WTC11 (cell line): Measurements from ENCODE around the gene OXT. TPM values are rescaled to one million over a fixed set of nuclear protein-coding genes. Genes with fewer than 3 reads are reported as not detected.

Experiments
- ATAC-seq: fragments of 200-7000 bp; cut with Tn5 transposase; 2 replicates; pipeline ENCODE4 v1.10.0; 2021; ENCODE audit warnings: mild to moderate bottlenecking, moderate library complexity
- CTCF ChIA-PET: fragments of 300-600 bp; sonication (Branson Sonifier 250); formaldehyde crosslinking; loops from one replicate; lab custom pipeline; 2021; ENCODE audit warnings: antibody characterized with exemption; lab: Charles Lee
- POLR2A ChIA-PET: fragments of 350-600 bp; sonication (Branson Sonifier 250); formaldehyde crosslinking; loops from one replicate; lab custom pipeline; 2021; ENCODE audit warnings: antibody characterized with exemption; lab: Charles Lee
- DNase-seq: peaks from one replicate; pipeline ENCODE4 v3.0.0; 2021; ENCODE audit warnings: low spot score
- H3K27ac Mint-ChIP-seq: 2 replicates; pipeline ENCODE4 v1.8.0; 2021; ENCODE audit warnings: mixed read lengths
- H3K27me3 Mint-ChIP-seq: 2 replicates; pipeline ENCODE4 v1.8.0; 2021; ENCODE audit warnings: low read depth, mild to moderate bottlenecking, moderate library complexity, mixed read lengths
- H3K36me3 Mint-ChIP-seq: 2 replicates; pipeline ENCODE4 v1.8.0; 2021; ENCODE audit warnings: mixed read lengths
- H3K4me1 Mint-ChIP-seq: 2 replicates; pipeline ENCODE4 v1.8.0; 2022; ENCODE audit warnings: mixed read lengths
- H3K4me3 Mint-ChIP-seq: 2 replicates; pipeline ENCODE4 v1.8.0; 2021; ENCODE audit warnings: mild to moderate bottlenecking, moderate library complexity, mixed read lengths
- H3K9me3 Mint-ChIP-seq: 2 replicates; pipeline ENCODE4 v1.8.0; 2021; ENCODE audit warnings: mixed read lengths
- ARID4B ChIP-seq: sonication (generic); formaldehyde crosslinking; IDR thresholded peaks from 2 replicates; pipeline ENCODE4 v1.8.0; 2023; ENCODE audit warnings: missing genetic modification reagents, mild to moderate bottlenecking, borderline replicate concordance
- CDX4 ChIP-seq: fragments of 250-450 bp; sonication (Bioruptor Pico); IDR thresholded peaks from 2 replicates; pipeline ENCODE4 v1.9.0; 2021; ENCODE audit warnings: moderate library complexity, mild to moderate bottlenecking, inconsistent platforms, borderline replicate concordance
- E2F1 ChIP-seq: sonication (generic); formaldehyde crosslinking; IDR thresholded peaks from 2 replicates; pipeline ENCODE4 v1.8.0; 2022; ENCODE audit warnings: mild to moderate bottlenecking, missing genetic modification reagents
- MLX ChIP-seq: sonication (generic); formaldehyde crosslinking; IDR thresholded peaks from 2 replicates; pipeline ENCODE4 v1.8.1; 2023; ENCODE audit warnings: mild to moderate bottlenecking, missing genetic modification reagents, moderate library complexity
- MXD4 ChIP-seq: fragments of 250-450 bp; sonication (Bioruptor Pico); IDR thresholded peaks from 2 replicates; pipeline ENCODE4 v1.8.0; 2021; ENCODE audit warnings: mild to moderate bottlenecking, moderate library complexity, borderline replicate concordance
- NFATC4 ChIP-seq: fragments of 250-450 bp; sonication (Bioruptor Pico); IDR thresholded peaks from 2 replicates; pipeline ENCODE4 v1.9.0; 2021; ENCODE audit warnings: mild to moderate bottlenecking
- PRRX2 ChIP-seq: fragments of 250-450 bp; sonication (Bioruptor Pico); IDR thresholded peaks from 2 replicates; pipeline ENCODE4 v1.8.0; 2021; ENCODE audit warnings: mild to moderate bottlenecking
- SMAD3 ChIP-seq: sonication (generic); formaldehyde crosslinking; IDR thresholded peaks from 2 replicates; pipeline ENCODE4 v1.8.0; 2022; ENCODE audit warnings: missing genetic modification reagents, mild to moderate bottlenecking, borderline replicate concordance
- TCF7 ChIP-seq: sonication (generic); formaldehyde crosslinking; IDR thresholded peaks from 2 replicates; pipeline ENCODE4 v1.8.0; 2022; ENCODE audit warnings: mild to moderate bottlenecking, low read depth, missing genetic modification reagents, moderate library complexity
- USF1 ChIP-seq: sonication (generic); formaldehyde crosslinking; IDR thresholded peaks from 2 replicates; pipeline ENCODE4 v1.8.0; 2022; ENCODE audit warnings: mild to moderate bottlenecking, missing genetic modification reagents
- ZBTB21 ChIP-seq: sonication (generic); formaldehyde crosslinking; IDR thresholded peaks from 2 replicates; pipeline ENCODE4 v1.8.1; 2023; ENCODE audit warnings: mild to moderate bottlenecking, missing genetic modification reagents, borderline replicate concordance
- ZNF219 ChIP-seq: sonication (generic); formaldehyde crosslinking; IDR thresholded peaks from 2 replicates; pipeline ENCODE4 v1.8.0; 2023; ENCODE audit warnings: missing genetic modification reagents, mild to moderate bottlenecking, borderline replicate concordance
- ZNF263 ChIP-seq: sonication (generic); formaldehyde crosslinking; IDR thresholded peaks from 2 replicates; pipeline ENCODE4 v1.8.1; 2022; ENCODE audit warnings: low read depth, mild to moderate bottlenecking, moderate library complexity, missing genetic modification reagents
- ZNF416 ChIP-seq: fragments of 250-450 bp; sonication (Bioruptor Pico); IDR thresholded peaks from 2 replicates; pipeline ENCODE4 v1.9.0; 2021; ENCODE audit warnings: mild to moderate bottlenecking, inconsistent platforms
- ZNF423 ChIP-seq: fragments of 250-450 bp; sonication (Bioruptor Pico); IDR thresholded peaks from 2 replicates; pipeline ENCODE4 v2.1.2; 2022; ENCODE audit warnings: mild to moderate bottlenecking, moderate library complexity
- ZNF425 ChIP-seq: fragments of 250-450 bp; sonication (Bioruptor Pico); conservative IDR thresholded peaks from 2 replicates; pipeline ENCODE4 v1.9.0; 2021; ENCODE audit warnings: mild to moderate bottlenecking
- ZNF532 ChIP-seq: fragments of 250-450 bp; sonication (Bioruptor Pico); IDR thresholded peaks from 2 replicates; pipeline ENCODE4 v1.9.0; 2021; ENCODE audit warnings: mild to moderate bottlenecking, borderline replicate concordance
- ZSCAN18 ChIP-seq: fragments of 250-450 bp; sonication (Bioruptor Pico); IDR thresholded peaks from 2 replicates; pipeline ENCODE4 v2.1.2; 2022; ENCODE audit warnings: mild to moderate bottlenecking, moderate library complexity
- total RNA-seq: library from RNA; stranded (reverse); gene quantifications from 3 replicates; pipeline ENCODE4 v1.2.3, GENCODE V29; 2021

OXT gene
- total RNA-seq, 1 experiment from 2014 or later: not detected

GRCh38 chr20:3068075-3068474 is 3.3 kb upstream of the OXT start:
- H3K27ac Mint-ChIP-seq: no peak overlapping the region
- no peak for ATAC-seq
- peaks cover 6% of the 10 kb centered on the region for H3K4me1 Mint-ChIP-seq
- no peaks in the 10 kb centered on the region for H3K9me3 Mint-ChIP-seq
- H3K4me3 Mint-ChIP-seq: no peak overlapping the region
- TF ChIP-seq MLX (CRISPR knock-in tag) (no peak), ARID4B (CRISPR knock-in tag) (no peak), E2F1 (CRISPR knock-in tag) (no peak), ZNF423 (CRISPR knock-in tag) (no peak), PRRX2 (CRISPR knock-in tag) (no peak), CDX4 (CRISPR knock-in tag) (no peak), USF1 (CRISPR knock-in tag) (no peak), ZSCAN18 (CRISPR knock-in tag) (no peak), ZBTB21 (no peak), NFATC4 (CRISPR knock-in tag) (no peak), ZNF416 (no peak), MXD4 (CRISPR knock-in tag) (no peak), ZNF532 (no peak), TCF7 (CRISPR knock-in tag) (no peak), ZNF263 (no peak), ZNF219 (CRISPR knock-in tag) (no peak), ZNF425 (no peak), SMAD3 (no peak)
- TF ChIP-seq, all 79 proteins: peak for 0
- no peak for DNase-seq
- no peaks in the 10 kb centered on the region for H3K36me3 Mint-ChIP-seq
- CTCF ChIA-PET: interaction anchor here (0.6 to 1.5 kb wide), 2 partner anchors 14 to 48 kb away, joined by 3 to 5 read pairs; no protein-coding TSS in a partner anchor
- H3K27me3 Mint-ChIP-seq: peaks cover 30% of the 10 kb centered on the region
- POLR2A ChIA-PET: no interaction called here
